Glutamatergic neuron (in vitro differentiated cells): Measurements from ENCODE around the gene PMEPA1. TPM values are rescaled to one million over a fixed set of nuclear protein-coding genes. Genes with fewer than 3 reads are reported as not detected.

Experiments
- DNase-seq: peaks from one replicate; pipeline ENCODE4 v3.0.0; 2022
- H3K27ac Mint-ChIP-seq: one replicate; pipeline ENCODE4 v1.8.0; 2020; ENCODE audit warnings: mild to moderate bottlenecking, mixed read lengths, inconsistent platforms; ENCODE audit not compliant: unreplicated experiment
- H3K27me3 Mint-ChIP-seq: one replicate; pipeline ENCODE4 v1.8.0; 2020; ENCODE audit warnings: mild to moderate bottlenecking, moderate library complexity, mixed read lengths, inconsistent platforms; ENCODE audit not compliant: unreplicated experiment
- H3K36me3 Mint-ChIP-seq: one replicate; pipeline ENCODE4 v1.8.0; 2020; ENCODE audit warnings: mild to moderate bottlenecking, mixed read lengths, inconsistent platforms; ENCODE audit not compliant: unreplicated experiment
- H3K4me1 Mint-ChIP-seq: one replicate; pipeline ENCODE4 v1.8.0; 2020; ENCODE audit warnings: mild to moderate bottlenecking, low read depth, mixed read lengths, inconsistent platforms; ENCODE audit not compliant: unreplicated experiment
- H3K4me3 Mint-ChIP-seq: one replicate; pipeline ENCODE4 v1.8.0; 2020; ENCODE audit warnings: mild to moderate bottlenecking, mixed read lengths, inconsistent platforms; ENCODE audit not compliant: unreplicated experiment
- H3K9me3 Mint-ChIP-seq: one replicate; pipeline ENCODE4 v1.8.0; 2020; ENCODE audit warnings: mild to moderate bottlenecking, moderate library complexity, mixed read lengths, inconsistent platforms; ENCODE audit not compliant: unreplicated experiment
- CTCF ChIP-seq: fragments of 200-600 bp; sonication (generic); IDR thresholded peaks from one replicate; pipeline ENCODE4 v1.5.0; 2021; ENCODE audit not compliant: partially characterized antibody, unreplicated experiment
- total RNA-seq: library from RNA; stranded (reverse); fragmentation: NEBNext Ultra II Directional; extraction: Animal tissue kit (Norgen Biotek cat#: 25700); gene quantifications from one replicate; pipeline ENCODE4 v1.2.1, GENCODE V29; 2021; ENCODE audit not compliant: unreplicated experiment

Gene PMEPA1
- total RNA-seq, 1 donor from 2014 or later: 14.4 TPM

GRCh38 chr20:57618091-57618763, 91.6 kb downstream of the PMEPA1 start:
- Mint-ChIP-seq H3K4me1 (no peaks in the 10 kb centered on the region), H3K4me3 (no peak overlapping the region), H3K27me3 (peaks cover 7% of the 10 kb centered on the region), H3K27ac (no peak overlapping the region), H3K36me3 (no peaks in the 10 kb centered on the region), H3K9me3 (no peaks in the 10 kb centered on the region)
- no peak for TF ChIP-seq CTCF
- DNase-seq: no peak

DNA sequence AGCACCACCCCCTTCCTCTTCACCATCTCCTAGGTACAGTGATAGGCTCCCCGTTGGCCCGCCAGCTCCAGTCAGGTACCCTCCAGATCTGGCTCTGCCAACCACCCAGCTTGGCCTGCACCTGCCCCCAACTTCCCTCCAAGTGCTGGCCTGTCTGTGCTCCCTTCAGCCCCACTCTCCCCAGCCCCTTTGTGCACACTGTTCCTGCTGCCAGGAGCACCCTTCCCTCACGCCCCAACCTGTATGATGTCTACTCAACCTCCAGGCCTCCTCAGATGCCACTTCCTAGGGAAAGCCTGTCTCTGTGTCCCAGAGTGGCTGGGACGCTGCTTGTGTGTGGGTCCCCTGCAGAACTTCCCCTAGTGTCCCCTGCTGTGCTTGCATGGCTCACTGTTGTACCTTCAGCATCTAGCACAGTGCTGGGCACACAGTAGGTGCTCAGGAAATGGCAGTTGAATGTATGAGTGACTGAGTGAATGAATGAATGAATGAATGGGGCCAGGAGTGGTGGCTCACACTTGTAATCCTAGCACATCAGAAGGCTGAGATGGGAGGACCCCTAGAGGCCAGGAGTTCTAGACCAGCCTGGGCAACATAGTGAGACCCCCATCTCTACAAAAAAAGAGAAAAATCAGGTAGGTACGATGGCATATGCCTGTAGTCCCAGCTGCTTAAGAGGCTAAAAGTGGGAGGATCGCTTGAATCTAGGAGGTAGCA, 92.6 kb downstream of the PMEPA1 start:
- no peak overlapping the region for H3K27ac Mint-ChIP-seq

DNA sequence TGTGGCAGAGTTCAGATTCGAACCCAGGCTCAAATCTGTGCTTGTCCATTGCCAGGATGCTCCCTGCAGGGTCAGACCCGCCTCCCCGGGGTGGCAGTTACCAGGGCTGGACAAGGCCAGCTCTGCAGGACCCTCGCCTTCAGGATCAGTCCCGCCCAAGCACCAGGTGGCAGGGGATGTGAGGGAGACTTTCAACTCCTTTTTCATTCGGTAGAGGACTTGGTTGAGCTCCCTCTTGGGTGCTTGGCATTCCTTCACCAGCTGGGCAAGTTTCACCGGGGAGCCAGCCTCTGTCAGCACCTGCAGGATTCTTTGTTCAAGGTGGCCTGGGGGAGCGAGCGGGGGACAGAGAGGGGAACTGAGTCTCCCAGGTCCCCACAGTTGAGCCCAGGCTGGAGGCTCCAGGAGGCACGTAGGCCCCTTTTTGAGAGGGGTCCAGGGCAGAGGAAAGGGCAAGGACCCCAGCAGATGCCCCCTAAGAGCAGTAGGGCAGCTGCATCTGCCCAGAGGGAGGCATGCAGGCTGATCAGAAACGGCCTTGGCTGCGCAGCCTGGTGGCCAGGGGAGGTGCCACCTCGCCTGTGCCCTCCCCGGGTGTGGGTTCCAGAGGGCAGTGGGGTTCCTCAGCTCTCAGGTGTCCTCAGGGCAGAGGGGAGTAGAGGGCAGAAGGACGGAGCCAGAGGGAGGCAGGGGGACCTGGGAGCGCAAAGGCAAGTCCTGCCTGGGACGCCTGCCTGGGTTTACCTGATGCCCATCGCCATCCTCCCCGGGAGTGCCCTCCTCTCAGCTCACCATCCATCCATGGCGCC, 93.5 kb downstream of the PMEPA1 start:
- Mint-ChIP-seq H3K27ac (no peak overlapping the region), H3K9me3 (peaks cover 2% of the 10 kb centered on the region), H3K27me3 (peaks cover 7% of the 10 kb centered on the region), H3K36me3 (no peaks in the 10 kb centered on the region), H3K4me1 (no peaks in the 10 kb centered on the region), H3K4me3 (no peak overlapping the region)
- no peak for TF ChIP-seq CTCF
- DNase-seq: no peak

More for the DNA sequence above, 92.6 kb downstream of the PMEPA1 start:
- peaks cover 7% of the 10 kb centered on the region for H3K27me3 Mint-ChIP-seq
- H3K36me3 Mint-ChIP-seq: no peaks in the 10 kb centered on the region
- peaks cover 2% of the 10 kb centered on the region for H3K9me3 Mint-ChIP-seq
- no peak overlapping the region for H3K4me3 Mint-ChIP-seq
- no peak for DNase-seq
- no peak for TF ChIP-seq CTCF
- H3K4me1 Mint-ChIP-seq: no peaks in the 10 kb centered on the region

DNA sequence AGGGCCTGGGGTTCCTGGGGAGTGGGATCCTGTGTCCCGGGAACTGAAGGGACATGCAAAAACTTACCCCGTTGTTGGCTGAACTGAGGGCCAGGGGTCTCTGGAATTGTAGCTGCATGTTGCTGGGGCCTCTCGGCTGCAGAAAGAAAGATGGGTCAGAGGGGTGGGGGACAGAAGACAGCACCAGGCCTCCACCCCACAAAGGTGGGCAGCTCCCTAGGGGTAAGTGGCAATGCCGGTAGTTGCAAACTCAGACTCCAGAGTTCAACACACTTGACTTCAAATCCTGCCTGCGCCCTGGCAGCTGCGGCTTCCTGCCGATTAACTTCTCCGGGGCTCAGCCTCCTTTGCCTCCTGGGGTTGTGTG, 94.4 kb downstream of the PMEPA1 start:
- no peak for TF ChIP-seq CTCF
- Mint-ChIP-seq H3K9me3 (peaks cover 5% of the 10 kb centered on the region), H3K27me3 (peaks cover 7% of the 10 kb centered on the region), H3K4me1 (peaks cover 4% of the 10 kb centered on the region), H3K27ac (no peak overlapping the region), H3K4me3 (no peak overlapping the region), H3K36me3 (no peaks in the 10 kb centered on the region)
- DNase-seq: no peak
